ENCODE results near the gene RAB3IL1.

The RAB3IL1 gene

GRCh38 chr11:61918938-61919704 is 1.8 kb upstream of the RAB3IL1 start:
- DNase-seq, result no peak

- DNase-seq, result no peak
These were observed 1.0 kb upstream of the RAB3IL1 start for GRCh38 chr11:61918251-61918937.

- DNase-seq, result no peak
These were observed 531 bp downstream of the RAB3IL1 start for GRCh38 chr11:61916737-61917333.

- no peak for DNase-seq
These were observed 2.7 kb downstream of the RAB3IL1 start for GRCh38 chr11:61914471-61915171.

- DNase-seq, result no peak
These were observed 3.5 kb downstream of the RAB3IL1 start for GRCh38 chr11:61913699-61914395.

- DNase-seq, result no peak
These were observed 4.2 kb downstream of the RAB3IL1 start for GRCh38 chr11:61912991-61913698.

GRCh38 chr11:61912530-61912898 is 4.9 kb downstream of the RAB3IL1 start:
- DNase-seq, result peak; percentile 19

GRCh38 chr11:61911701-61912529 is 5.5 kb downstream of the RAB3IL1 start:
- DNase-seq, result no peak

- no peak for DNase-seq
These were observed 6.2 kb downstream of the RAB3IL1 start for GRCh38 chr11:61911128-61911700.

GRCh38 chr11:61910187-61911127 is 6.9 kb downstream of the RAB3IL1 start:
- no peak for DNase-seq

GRCh38 chr11:61908730-61909316 is 8.5 kb downstream of the RAB3IL1 start:
- DNase-seq, result no peak

- no peak for DNase-seq
These were observed 9.3 kb downstream of the RAB3IL1 start for GRCh38 chr11:61907871-61908729.

- DNase-seq, result no peak
These were observed 10.1 kb downstream of the RAB3IL1 start for GRCh38 chr11:61907282-61907681.

- no peak for DNase-seq
These were observed 10.8 kb downstream of the RAB3IL1 start for GRCh38 chr11:61906522-61906909.

- DNase-seq, result no peak
These were observed 11.4 kb downstream of the RAB3IL1 start for GRCh38 chr11:61905801-61906521.

- DNase-seq, result no peak
These were observed 12.2 kb downstream of the RAB3IL1 start for GRCh38 chr11:61905067-61905696.

- DNase-seq, result no peak
These were observed 12.8 kb downstream of the RAB3IL1 start for GRCh38 chr11:61904539-61905048.

Measured in CD4-positive, alpha-beta T cell treated with Interleukin-4 for 4 hours (primary cell).